HEK293 (cell line): Measurements from ENCODE around the gene LAMC2.
A peak's percentile ranks its signal among the peaks of the same experiment; 100 is the strongest.

ENCODE experiments used
- BCL11A ChIP-seq: fragments of 450-650 bp; formaldehyde crosslinking; IDR thresholded peaks from 2 replicates; pipeline ENCODE4 v1.5.1; 2016; ENCODE audit warnings: low read depth, missing biosample characterization, missing genetic modification characterization
- GFI1B ChIP-seq: fragments of 450-650 bp; formaldehyde crosslinking; IDR thresholded peaks from 2 replicates; pipeline ENCODE4 v1.5.1; 2016; ENCODE audit warnings: missing biosample characterization, missing genetic modification characterization
- GLIS1 ChIP-seq: fragments of 450-650 bp; formaldehyde crosslinking; IDR thresholded peaks from 2 replicates; pipeline ENCODE4 v1.5.1; 2016; ENCODE audit warnings: missing biosample characterization, missing genetic modification characterization
- KLF8 ChIP-seq: fragments of 450-650 bp; formaldehyde crosslinking; IDR thresholded peaks from 2 replicates; pipeline ENCODE4 v1.5.1; 2016; ENCODE audit warnings: missing biosample characterization, missing genetic modification characterization
- MEIS1 ChIP-seq: sonication (generic); formaldehyde crosslinking; IDR thresholded peaks from 2 replicates; pipeline ENCODE4 v1.8.1; 2022; ENCODE audit warnings: missing genetic modification reagents, mild to moderate bottlenecking, borderline replicate concordance
- OVOL3 ChIP-seq: fragments of 450-650 bp; formaldehyde crosslinking; IDR thresholded peaks from 2 replicates; pipeline ENCODE4 v1.5.1; 2016; ENCODE audit warnings: missing biosample characterization, missing genetic modification characterization
- SP3 ChIP-seq: fragments of 450-650 bp; formaldehyde crosslinking; IDR thresholded peaks from 2 replicates; pipeline ENCODE4 v1.5.1; 2016; ENCODE audit warnings: missing biosample characterization, missing genetic modification characterization
- SP7 ChIP-seq: fragments of 450-650 bp; formaldehyde crosslinking; IDR thresholded peaks from 2 replicates; pipeline ENCODE4 v1.5.1; 2016; ENCODE audit warnings: missing biosample characterization, missing genetic modification characterization
- ZBTB48 ChIP-seq: fragments of 450-650 bp; formaldehyde crosslinking; IDR thresholded peaks from 2 replicates; pipeline ENCODE4 v1.5.1; 2016; ENCODE audit warnings: missing biosample characterization, missing genetic modification characterization
- ZBTB7A ChIP-seq: fragments of 450-650 bp; formaldehyde crosslinking; IDR thresholded peaks from 2 replicates; pipeline ENCODE4 v1.5.1; 2016; ENCODE audit warnings: low read depth, missing biosample characterization, missing genetic modification characterization
- ZFP37 ChIP-seq: fragments of 450-650 bp; formaldehyde crosslinking; IDR thresholded peaks from 2 replicates; pipeline ENCODE4 v1.5.1; 2016; ENCODE audit warnings: missing biosample characterization, missing genetic modification characterization
- ZNF121 ChIP-seq: fragments of 450-650 bp; formaldehyde crosslinking; IDR thresholded peaks from 2 replicates; pipeline ENCODE4 v1.5.1; 2016; ENCODE audit warnings: missing biosample characterization, missing genetic modification characterization
- ZNF174 ChIP-seq: fragments of 450-650 bp; formaldehyde crosslinking; IDR thresholded peaks from 2 replicates; pipeline ENCODE4 v1.5.0; 2017; ENCODE audit warnings: missing biosample characterization, mild to moderate bottlenecking, missing genetic modification characterization
- ZNF292 ChIP-seq: fragments of 450-650 bp; formaldehyde crosslinking; IDR thresholded peaks from 2 replicates; pipeline ENCODE4 v1.5.1; 2016; ENCODE audit warnings: low read depth, missing biosample characterization, missing genetic modification characterization, borderline replicate concordance
- ZNF366 ChIP-seq: fragments of 450-650 bp; formaldehyde crosslinking; conservative IDR thresholded peaks from 2 replicates; pipeline ENCODE4 v1.5.1; 2016; ENCODE audit warnings: missing biosample characterization, missing genetic modification characterization
- ZNF658 ChIP-seq: fragments of 450-650 bp; formaldehyde crosslinking; IDR thresholded peaks from 2 replicates; pipeline ENCODE4; 2016; ENCODE audit warnings: missing biosample characterization, missing genetic modification characterization
- ZSCAN16 ChIP-seq: fragments of 450-650 bp; formaldehyde crosslinking; IDR thresholded peaks from 2 replicates; pipeline ENCODE4 v1.5.1; 2016; ENCODE audit warnings: missing biosample characterization, missing genetic modification characterization
- TF ChIP-seq, protein P1 (sequence below): fragments of 450-650 bp; formaldehyde crosslinking; conservative IDR thresholded peaks from 2 replicates; pipeline ENCODE4 v1.5.1; 2016; ENCODE audit warnings: low read depth, missing biosample characterization, missing genetic modification characterization
- TF ChIP-seq, protein P2 (sequence below): fragments of 450-650 bp; formaldehyde crosslinking; IDR thresholded peaks from 2 replicates; pipeline ENCODE4 v1.5.1; 2017; ENCODE audit warnings: missing biosample characterization, missing genetic modification characterization
- TF ChIP-seq, protein P3 (sequence below): fragments of 450-650 bp; formaldehyde crosslinking; IDR thresholded peaks from 2 replicates; pipeline ENCODE4 v1.5.1; 2016; ENCODE audit warnings: missing biosample characterization, missing genetic modification characterization
- TF ChIP-seq, protein P4 (sequence below): fragments of 450-650 bp; formaldehyde crosslinking; IDR thresholded peaks from 2 replicates; pipeline ENCODE4 v1.5.1; 2016; ENCODE audit warnings: missing biosample characterization, missing genetic modification characterization
- TF ChIP-seq, protein P5 (sequence below): fragments of 450-650 bp; formaldehyde crosslinking; IDR thresholded peaks from 2 replicates; pipeline ENCODE4 v1.5.1; 2016; ENCODE audit warnings: missing biosample characterization, missing genetic modification characterization
- TF ChIP-seq, protein P6 (sequence below): fragments of 450-650 bp; formaldehyde crosslinking; IDR thresholded peaks from 2 replicates; pipeline ENCODE4 v1.5.1; 2016; ENCODE audit warnings: missing biosample characterization, missing genetic modification characterization

LAMC2 gene

DNA sequence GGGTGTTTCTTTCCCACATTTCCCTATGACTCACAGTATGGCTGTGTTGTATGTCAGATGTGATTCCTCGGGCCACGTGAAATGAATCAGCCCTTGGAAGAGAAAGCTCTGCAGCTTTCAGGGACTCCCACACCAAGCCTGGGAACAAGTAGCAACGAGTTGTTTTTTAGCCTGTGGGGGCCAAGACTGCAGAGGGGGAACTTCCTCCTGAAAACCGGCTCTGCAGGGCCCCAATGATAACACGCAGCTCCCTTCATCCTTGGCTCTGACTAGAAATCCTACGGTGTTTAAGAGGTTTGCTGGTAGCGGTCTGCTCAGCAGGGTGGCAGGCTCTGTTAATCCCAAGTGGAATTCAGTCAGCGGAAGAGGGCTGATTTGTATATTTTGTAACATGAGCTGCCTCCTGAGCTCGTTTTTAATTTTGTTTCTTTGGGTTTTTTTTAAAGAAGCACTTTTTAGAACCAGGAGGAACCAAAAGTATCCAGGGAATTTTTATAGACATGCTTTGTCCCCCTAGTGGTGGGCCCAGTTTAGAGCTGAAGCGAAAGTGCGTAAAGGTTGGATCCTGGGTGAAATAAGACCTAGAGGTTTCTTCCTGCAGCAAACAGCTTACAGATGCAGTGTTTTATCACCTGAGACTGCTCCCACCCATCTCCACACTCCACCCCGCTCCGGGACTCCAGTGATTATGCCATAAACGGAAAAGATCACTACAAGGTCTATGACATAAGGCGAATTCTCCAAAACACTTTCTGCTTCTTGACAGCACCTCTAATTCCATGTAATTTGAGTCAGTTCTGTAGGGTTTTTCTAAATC is 48.8 kb downstream of the LAMC2 start (continued):
- TF ChIP-seq ZFP37 (tag by site-specific recombination) (peak; percentile 71), ZSCAN16 (tag by site-specific recombination) (peak; percentile 99), ZNF366 (tag by site-specific recombination) (peak; percentile 95), ZNF121 (tag by site-specific recombination) (no peak), GFI1B (tag by site-specific recombination) (peak; percentile 83), SP7 (tag by site-specific recombination) (peak; percentile 91), KLF8 (peak; percentile 62; the same call in 1 of the 2 replicates), ZNF658 (tag by site-specific recombination) (no peak), ZNF292 (tag by site-specific recombination) (no peak), GLIS1 (tag by site-specific recombination) (peak; percentile 99), ZBTB48 (tag by site-specific recombination) (peak; percentile 75), BCL11A (tag by site-specific recombination) (peak; percentile 48; the same call in 1 of the 2 replicates), MEIS1 (CRISPR knock-in tag) (no peak), ZNF174 (no peak), SP3 (tag by site-specific recombination) (0 out of 2 replicates have a peak, but pooled peaks have one; percentile 20), OVOL3 (peak; percentile 91; the same call in 1 of the 2 replicates), ZBTB7A (tag by site-specific recombination) (no peak)
- TF ChIP-seq, protein P1, sequence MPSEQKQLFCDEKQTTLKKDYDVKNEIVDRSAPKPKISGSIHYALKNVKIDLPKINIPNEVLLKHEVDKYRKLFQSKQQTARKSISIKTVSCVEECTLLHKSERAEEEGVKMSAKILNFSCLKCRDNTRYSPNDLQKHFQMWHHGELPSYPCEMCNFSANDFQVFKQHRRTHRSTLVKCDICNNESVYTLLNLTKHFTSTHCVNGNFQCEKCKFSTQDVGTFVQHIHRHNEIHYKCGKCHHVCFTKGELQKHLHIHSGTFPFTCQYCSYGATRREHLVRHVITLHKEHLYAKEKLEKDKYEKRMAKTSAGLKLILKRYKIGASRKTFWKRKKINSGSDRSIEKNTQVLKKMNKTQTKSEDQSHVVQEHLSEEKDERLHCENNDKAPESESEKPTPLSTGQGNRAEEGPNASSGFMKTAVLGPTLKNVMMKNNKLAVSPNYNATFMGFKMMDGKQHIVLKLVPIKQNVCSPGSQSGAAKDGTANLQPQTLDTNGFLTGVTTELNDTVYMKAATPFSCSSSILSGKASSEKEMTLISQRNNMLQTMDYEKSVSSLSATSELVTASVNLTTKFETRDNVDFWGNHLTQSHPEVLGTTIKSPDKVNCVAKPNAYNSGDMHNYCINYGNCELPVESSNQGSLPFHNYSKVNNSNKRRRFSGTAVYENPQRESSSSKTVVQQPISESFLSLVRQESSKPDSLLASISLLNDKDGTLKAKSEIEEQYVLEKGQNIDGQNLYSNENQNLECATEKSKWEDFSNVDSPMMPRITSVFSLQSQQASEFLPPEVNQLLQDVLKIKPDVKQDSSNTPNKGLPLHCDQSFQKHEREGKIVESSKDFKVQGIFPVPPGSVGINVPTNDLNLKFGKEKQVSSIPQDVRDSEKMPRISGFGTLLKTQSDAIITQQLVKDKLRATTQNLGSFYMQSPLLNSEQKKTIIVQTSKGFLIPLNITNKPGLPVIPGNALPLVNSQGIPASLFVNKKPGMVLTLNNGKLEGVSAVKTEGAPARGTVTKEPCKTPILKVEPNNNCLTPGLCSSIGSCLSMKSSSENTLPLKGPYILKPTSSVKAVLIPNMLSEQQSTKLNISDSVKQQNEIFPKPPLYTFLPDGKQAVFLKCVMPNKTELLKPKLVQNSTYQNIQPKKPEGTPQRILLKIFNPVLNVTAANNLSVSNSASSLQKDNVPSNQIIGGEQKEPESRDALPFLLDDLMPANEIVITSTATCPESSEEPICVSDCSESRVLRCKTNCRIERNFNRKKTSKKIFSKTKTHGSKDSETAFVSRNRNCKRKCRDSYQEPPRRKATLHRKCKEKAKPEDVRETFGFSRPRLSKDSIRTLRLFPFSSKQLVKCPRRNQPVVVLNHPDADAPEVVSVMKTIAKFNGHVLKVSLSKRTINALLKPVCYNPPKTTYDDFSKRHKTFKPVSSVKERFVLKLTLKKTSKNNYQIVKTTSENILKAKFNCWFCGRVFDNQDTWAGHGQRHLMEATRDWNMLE (tag by site-specific recombination) = peak; percentile 50; the same call in 1 of the 2 replicates
- TF ChIP-seq, protein P2, sequence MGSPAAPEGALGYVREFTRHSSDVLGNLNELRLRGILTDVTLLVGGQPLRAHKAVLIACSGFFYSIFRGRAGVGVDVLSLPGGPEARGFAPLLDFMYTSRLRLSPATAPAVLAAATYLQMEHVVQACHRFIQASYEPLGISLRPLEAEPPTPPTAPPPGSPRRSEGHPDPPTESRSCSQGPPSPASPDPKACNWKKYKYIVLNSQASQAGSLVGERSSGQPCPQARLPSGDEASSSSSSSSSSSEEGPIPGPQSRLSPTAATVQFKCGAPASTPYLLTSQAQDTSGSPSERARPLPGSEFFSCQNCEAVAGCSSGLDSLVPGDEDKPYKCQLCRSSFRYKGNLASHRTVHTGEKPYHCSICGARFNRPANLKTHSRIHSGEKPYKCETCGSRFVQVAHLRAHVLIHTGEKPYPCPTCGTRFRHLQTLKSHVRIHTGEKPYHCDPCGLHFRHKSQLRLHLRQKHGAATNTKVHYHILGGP = no peak
- TF ChIP-seq, protein P3, sequence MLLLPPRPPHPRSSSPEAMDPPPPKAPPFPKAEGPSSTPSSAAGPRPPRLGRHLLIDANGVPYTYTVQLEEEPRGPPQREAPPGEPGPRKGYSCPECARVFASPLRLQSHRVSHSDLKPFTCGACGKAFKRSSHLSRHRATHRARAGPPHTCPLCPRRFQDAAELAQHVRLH (tag by site-specific recombination) = peak; percentile 55; the same call in 1 of the 2 replicates
- TF ChIP-seq, protein P4, sequence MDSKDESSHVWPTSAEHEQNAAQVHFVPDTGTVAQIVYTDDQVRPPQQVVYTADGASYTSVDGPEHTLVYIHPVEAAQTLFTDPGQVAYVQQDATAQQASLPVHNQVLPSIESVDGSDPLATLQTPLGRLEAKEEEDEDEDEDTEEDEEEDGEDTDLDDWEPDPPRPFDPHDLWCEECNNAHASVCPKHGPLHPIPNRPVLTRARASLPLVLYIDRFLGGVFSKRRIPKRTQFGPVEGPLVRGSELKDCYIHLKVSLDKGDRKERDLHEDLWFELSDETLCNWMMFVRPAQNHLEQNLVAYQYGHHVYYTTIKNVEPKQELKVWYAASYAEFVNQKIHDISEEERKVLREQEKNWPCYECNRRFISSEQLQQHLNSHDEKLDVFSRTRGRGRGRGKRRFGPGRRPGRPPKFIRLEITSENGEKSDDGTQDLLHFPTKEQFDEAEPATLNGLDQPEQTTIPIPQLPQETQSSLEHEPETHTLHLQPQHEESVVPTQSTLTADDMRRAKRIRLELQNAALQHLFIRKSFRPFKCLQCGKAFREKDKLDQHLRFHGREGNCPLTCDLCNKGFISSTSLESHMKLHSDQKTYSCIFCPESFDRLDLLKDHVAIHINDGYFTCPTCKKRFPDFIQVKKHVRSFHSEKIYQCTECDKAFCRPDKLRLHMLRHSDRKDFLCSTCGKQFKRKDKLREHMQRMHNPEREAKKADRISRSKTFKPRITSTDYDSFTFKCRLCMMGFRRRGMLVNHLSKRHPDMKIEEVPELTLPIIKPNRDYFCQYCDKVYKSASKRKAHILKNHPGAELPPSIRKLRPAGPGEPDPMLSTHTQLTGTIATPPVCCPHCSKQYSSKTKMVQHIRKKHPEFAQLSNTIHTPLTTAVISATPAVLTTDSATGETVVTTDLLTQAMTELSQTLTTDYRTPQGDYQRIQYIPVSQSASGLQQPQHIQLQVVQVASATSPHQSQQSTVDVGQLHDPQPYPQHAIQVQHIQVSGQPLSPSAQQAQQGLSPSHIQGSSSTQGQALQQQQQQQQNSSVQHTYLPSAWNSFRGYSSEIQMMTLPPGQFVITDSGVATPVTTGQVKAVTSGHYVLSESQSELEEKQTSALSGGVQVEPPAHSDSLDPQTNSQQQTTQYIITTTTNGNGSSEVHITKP = peak; percentile 93
- TF ChIP-seq, protein P5, sequence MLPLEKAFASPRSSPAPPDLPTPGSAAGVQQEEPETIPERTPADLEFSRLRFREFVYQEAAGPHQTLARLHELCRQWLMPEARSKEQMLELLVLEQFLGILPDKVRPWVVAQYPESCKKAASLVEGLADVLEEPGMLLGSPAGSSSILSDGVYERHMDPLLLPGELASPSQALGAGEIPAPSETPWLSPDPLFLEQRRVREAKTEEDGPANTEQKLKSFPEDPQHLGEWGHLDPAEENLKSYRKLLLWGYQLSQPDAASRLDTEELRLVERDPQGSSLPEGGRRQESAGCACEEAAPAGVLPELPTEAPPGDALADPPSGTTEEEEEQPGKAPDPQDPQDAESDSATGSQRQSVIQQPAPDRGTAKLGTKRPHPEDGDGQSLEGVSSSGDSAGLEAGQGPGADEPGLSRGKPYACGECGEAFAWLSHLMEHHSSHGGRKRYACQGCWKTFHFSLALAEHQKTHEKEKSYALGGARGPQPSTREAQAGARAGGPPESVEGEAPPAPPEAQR (tag by site-specific recombination) = no peak
- TF ChIP-seq, protein P6, sequence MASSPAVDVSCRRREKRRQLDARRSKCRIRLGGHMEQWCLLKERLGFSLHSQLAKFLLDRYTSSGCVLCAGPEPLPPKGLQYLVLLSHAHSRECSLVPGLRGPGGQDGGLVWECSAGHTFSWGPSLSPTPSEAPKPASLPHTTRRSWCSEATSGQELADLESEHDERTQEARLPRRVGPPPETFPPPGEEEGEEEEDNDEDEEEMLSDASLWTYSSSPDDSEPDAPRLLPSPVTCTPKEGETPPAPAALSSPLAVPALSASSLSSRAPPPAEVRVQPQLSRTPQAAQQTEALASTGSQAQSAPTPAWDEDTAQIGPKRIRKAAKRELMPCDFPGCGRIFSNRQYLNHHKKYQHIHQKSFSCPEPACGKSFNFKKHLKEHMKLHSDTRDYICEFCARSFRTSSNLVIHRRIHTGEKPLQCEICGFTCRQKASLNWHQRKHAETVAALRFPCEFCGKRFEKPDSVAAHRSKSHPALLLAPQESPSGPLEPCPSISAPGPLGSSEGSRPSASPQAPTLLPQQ = peak; percentile 97
